Adrenal gland (tissue), 12 donors: Measurements from ENCODE around the gene ISG20L2. TPM values are rescaled to one million over a fixed set of nuclear protein-coding genes. Genes with fewer than 3 reads are reported as not detected.

Experiments used
- DNase-seq, 7 donors: peaks; one replicate each; pipeline ENCODE4 v3.0.0-alpha.2; 2019 to 2020
- H3K27ac ChIP-seq, 5 donors: fragments of 200-600 bp; sonication (generic) in 4 of 5; 1 replicate in 3 of 5; 2 replicates in 2 of 5; pipeline versions ENCODE4 v1.5.1 to v1.8.0; 2016 to 2020; ENCODE audit warnings: mild to moderate bottlenecking in 1 of 5
- H3K27me3 ChIP-seq: fragments of 200-600 bp; 2 replicates; pipeline ENCODE4 v1.8.0; 2021
- H3K36me3 ChIP-seq, 2 donors: fragments of 200-600 bp; replicated peaks in 1 of 2; 1 replicate in 1 of 2; 2 replicates in 1 of 2; pipeline versions ENCODE4 v1.5.1 to v1.8.0; 2018 to 2022
- H3K4me1 ChIP-seq, 2 donors: fragments of 200-600 bp; replicated peaks in 1 of 2; 1 replicate in 1 of 2; 2 replicates in 1 of 2; pipeline versions ENCODE4 v1.5.1 to v1.8.0; 2018 to 2021
- H3K4me3 ChIP-seq, 4 donors: fragments of 200-600 bp; sonication (generic) in 3 of 4; one replicate each; pipeline ENCODE4 v1.5.1; 2016 to 2018
- H3K9me3 ChIP-seq, 3 donors: fragments of 200-600 bp; sonication (generic) in 1 of 3; replicated peaks in 1 of 3; 1 replicate in 2 of 3; 2 replicates in 1 of 3; pipeline versions ENCODE4 v1.5.1 to v1.8.0; 2016 to 2021
- CTCF ChIP-seq, 6 experiments: fragments of 450-650 bp in 4 of 6; fragments of 200-600 bp in 2 of 6; sonication (generic) in 1 of 6; IDR thresholded peaks; 1 replicate in 5 of 6; 2 replicates in 1 of 6; pipeline versions ENCODE4 v1.5.1 to v1.8.0; 2016 to 2021; ENCODE audit warnings: antibody characterized with exemption in 6 of 6, mild to moderate bottlenecking in 2 of 6, moderate library complexity in 1 of 6
- POLR2A ChIP-seq, 2 donors: fragments of 450-650 bp; IDR thresholded peaks; one replicate each; pipeline ENCODE4 v1.6.1; 2017; ENCODE audit warnings: antibody characterized with exemption in 2 of 2, mild to moderate bottlenecking in 2 of 2, moderate library complexity in 1 of 2
- WGBS, 4 donors: extraction: QIAGEN DNeasy Blood & Tissue Kit in 2 of 4; methylation state at CpG; one replicate each; pipeline versions ENCODE4 v1.1.5 to v1.1.7; 2013 to 2017; 5-methylcytosine and 5-hydroxymethylcytosine counted together
- intact Hi-C, 2 donors: fragments of 100-400 bp; cut with DNase I; formaldehyde crosslinking; loops; one replicate each; pipeline versions ENCODE4 v1.14.1 to v1.15.0; 2022 to 2023
- polyA plus RNA-seq, 3 donors: library from polyadenylated mRNA; stranded (reverse); fragments of 200-250 nt in 2 of 3; fragments of 350-450 nt in 1 of 3; fragmentation: Illumina TruSeq in 1 of 3; extraction: RNeasy Lipid Tissue Mini Kit (QIAGEN cat#74804) in 1 of 3; gene quantifications; one replicate each; pipeline ENCODE4 v1.2.3, GENCODE V29; 2013 to 2014
- total RNA-seq, 9 donors: library from RNA; depleted of rRNA in 4 of 9; stranded (reverse); fragments of >200 nt in 4 of 9; fragments of 120-200 nt in 1 of 9; fragmentation: NEBNext Ultra II Directional in 1 of 9; extraction: Animal tissue kit (Norgen Biotek cat#: 25700) in 1 of 9; gene quantifications; one replicate each; pipeline versions ENCODE4 v1.1.0 to v1.2.4, GENCODE V29; 2013 to 2023
- donor health status: healthy with polysubstance abuse.
- donor health status: Bipolar disorder and iron deficiency.
- donor health status: DM: yes; HTN: yes; CAD: no.
- donor health status: DM: no; HTN: no; CAD: no.
- donor health status: DM: no; HTN: no; CAD: no.
- donor health status: DM: yes; HTN: yes; CAD: no.

The ISG20L2 gene
- total and polyA plus RNA-seq, 12 donors: 5.5 to 40.0 (median 18.3) TPM

GRCh38 chr1:156768610-156769295, 40.2 kb upstream of the ISG20L2 start:
- Histone ChIP-seq H3K9me3 (no peaks in the 10 kb centered on the region), H3K4me1 (peaks cover 24 to 62% of the 10 kb centered on the region in 2 donors), H3K36me3 (no peaks in the 10 kb centered on the region), H3K27me3 (no peaks in the 10 kb centered on the region), H3K4me3 (peak overlapping the region in 3 of 4 donors; percentile 72 to 95 (median 79)), H3K27ac (peak overlapping the region in 3 of 5 donors; percentile 90 to 93 (median 90))
- intact Hi-C loops: no loop called here
- peak in 1 of 7 donors; percentile 5 for DNase-seq
- WGBS, 4 donors: 13 to 27% (median 17%) methylated on average over 8 of the region's 8 CpGs
- no peak for TF ChIP-seq POLR2A (IDR thresholded peaks at IDR 0.05)
- no peak for TF ChIP-seq CTCF (IDR thresholded peaks at IDR 0.05)

- Histone ChIP-seq H3K4me1 (peaks cover 18 to 56% of the 10 kb centered on the region in 2 donors), H3K4me3 (peak overlapping the region; percentile 52 to 95 (median 76)), H3K36me3 (no peaks in the 10 kb centered on the region), H3K27me3 (no peaks in the 10 kb centered on the region), H3K27ac (peak overlapping the region; percentile 81 to 97 (median 90)), H3K9me3 (no peaks in the 10 kb centered on the region)
- intact Hi-C loops: no loop called here
- TF ChIP-seq CTCF (IDR thresholded peaks at IDR 0.05) (no peak), POLR2A (IDR thresholded peaks at IDR 0.05) (peak in 1 of 2 donors; percentile 9)
- WGBS, 4 donors: 0 to 1% (median 0%) methylated on average over 7 to 31 of the region's 31 CpGs
- DNase-seq: peak; percentile 35 to 74 (median 49)
These were observed 39.5 kb upstream of the ISG20L2 start for GRCh38 chr1:156767879-156768604.

GRCh38 chr1:156767101-156767878, 38.7 kb upstream of the ISG20L2 start, which contains the start of gene PRCC:
TSS of gene PRCC (plus strand) at chr1:156767535. CDS start at chr1:156767772, 237 bp downstream.
- DNase-seq: peak; percentile 97 to 99 (median 99)
- TF ChIP-seq CTCF (IDR thresholded peaks at IDR 0.05) (peak in 1 of 6 experiments; percentile 2), POLR2A (IDR thresholded peaks at IDR 0.05) (peak; percentile 63 to 64)
- no peaks in the 10 kb centered on the region for H3K27me3 ChIP-seq
- no peaks in the 10 kb centered on the region for H3K36me3 ChIP-seq
- H3K27ac ChIP-seq: peak within 1 kb of the TSS; percentile 81 to 97 (median 90)
- intact Hi-C loops: no loop called here
- WGBS, 4 donors: 0 to 1% (median 0%) methylated on average over 21 to 50 of the region's 50 CpGs
- H3K4me3 ChIP-seq: peak within 1 kb of the TSS; percentile 68 to 95 (median 84)
- no peaks in the 10 kb centered on the region for H3K9me3 ChIP-seq
- H3K4me1 ChIP-seq: peaks cover 17 to 48% of the 10 kb centered on the region in 2 donors
